Breast epithelium (tissue), 3 donors: Measurements from ENCODE around the gene MXRA7.

Source experiments
- CTCF ChIP-seq, 3 donors: fragments of 450-650 bp; IDR thresholded peaks; one replicate each; pipeline ENCODE4 v1.5.1; 2016 to 2017; ENCODE audit warnings: antibody characterized with exemption in 3 of 3, mild to moderate bottlenecking in 3 of 3, moderate library complexity in 3 of 3
- POLR2A ChIP-seq: fragments of 450-650 bp; IDR thresholded peaks from one replicate; pipeline ENCODE4 v1.6.1; 2016; ENCODE audit warnings: antibody characterized with exemption, mild to moderate bottlenecking, moderate library complexity
- POLR2AphosphoS5 ChIP-seq, 3 donors: sonication (generic); formaldehyde crosslinking; IDR thresholded peaks; one replicate each; pipeline ENCODE4 v1.6.1; 2017; ENCODE audit warnings: antibody characterized with exemption in 3 of 3

- TF ChIP-seq POLR2A (no peak), CTCF (IDR thresholded peaks at IDR 0.05) (no peak), POLR2AphosphoS5 (IDR thresholded peaks at IDR 0.05) (no peak)
These were observed 65.8 kb downstream of the MXRA7 start for GRCh38 chr17:76644995-76645394.
